ENCODE measurements around the gene SCARF2.
"Not testable (repeated sequence)": the region's sequence is repeated elsewhere in the genome, so short reads cannot be mapped to it uniquely, and the experiment has no call there.

The SCARF2 gene

GRCh38 chr22:20437613-20438426 is at the start of gene SCARF2:
SCARF2 (minus strand) TSS chr22:20437825; CDS start chr22:20437754, 71 bp downstream.
- in situ Hi-C loops (cut with HindIII; ENCODE audit: low sequenced_read_pairs), result no loop called here

GRCh38 chr22:20486229-20486628 is 48.6 kb upstream of the SCARF2 start:
- in situ Hi-C loops (cut with HindIII; ENCODE audit: low sequenced_read_pairs), result no loop called here

- in situ Hi-C loops (cut with HindIII; ENCODE audit: low sequenced_read_pairs), result no loop called here
Observed at GRCh38 chr22:20484948-20485683, 47.5 kb upstream of the SCARF2 start.

GRCh38 chr22:20483771-20484170 is 46.1 kb upstream of the SCARF2 start:
- in situ Hi-C loops (cut with HindIII; ENCODE audit: low sequenced_read_pairs), result no loop called here

DNA sequence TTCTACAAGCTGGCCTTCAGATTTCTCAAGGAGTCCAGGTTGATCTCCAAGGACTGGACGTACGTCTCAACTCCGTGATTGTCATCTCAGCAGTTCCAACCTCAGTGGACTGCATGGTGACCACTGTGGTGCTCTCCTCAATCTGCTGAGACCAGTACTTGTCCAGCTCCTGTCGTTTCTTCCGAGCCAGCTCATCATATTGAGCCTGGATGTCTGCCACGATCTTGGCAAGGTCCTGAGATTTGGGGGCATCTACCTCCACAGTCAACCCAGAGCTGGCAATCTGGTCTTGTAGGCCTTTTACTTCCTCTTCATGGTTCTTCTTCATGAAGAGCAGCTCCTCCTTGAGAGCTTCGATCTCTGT is 45.5 kb upstream of the SCARF2 start:
- in situ Hi-C loops (cut with HindIII; ENCODE audit: low sequenced_read_pairs), result not testable (repeated sequence)

GRCh38 chr22:20479612-20480196 is 42.1 kb upstream of the SCARF2 start:
- in situ Hi-C loops (cut with HindIII; ENCODE audit: low sequenced_read_pairs), result no loop called here

DNA sequence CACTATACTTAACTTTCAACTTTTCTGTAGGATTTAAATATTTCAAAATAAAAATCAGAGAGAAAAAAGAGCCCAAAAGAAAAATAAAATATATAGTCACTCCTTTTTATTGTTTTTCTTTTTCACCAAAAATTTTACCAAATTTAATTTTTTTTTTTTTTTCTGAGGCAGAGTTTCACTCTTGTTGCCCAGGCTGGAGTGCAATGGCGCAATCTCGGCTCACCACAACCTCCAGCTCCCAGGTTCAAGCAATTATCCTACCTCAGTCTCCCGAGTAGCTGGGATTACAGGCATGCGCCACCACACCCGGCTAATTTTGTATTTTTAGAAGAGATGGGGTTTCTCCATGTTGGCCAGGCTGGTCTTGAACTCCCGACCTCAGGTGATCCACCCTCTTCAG is 40.4 kb upstream of the SCARF2 start:
- in situ Hi-C loops (cut with HindIII; ENCODE audit: low sequenced_read_pairs), result not testable (repeated sequence)

DNA sequence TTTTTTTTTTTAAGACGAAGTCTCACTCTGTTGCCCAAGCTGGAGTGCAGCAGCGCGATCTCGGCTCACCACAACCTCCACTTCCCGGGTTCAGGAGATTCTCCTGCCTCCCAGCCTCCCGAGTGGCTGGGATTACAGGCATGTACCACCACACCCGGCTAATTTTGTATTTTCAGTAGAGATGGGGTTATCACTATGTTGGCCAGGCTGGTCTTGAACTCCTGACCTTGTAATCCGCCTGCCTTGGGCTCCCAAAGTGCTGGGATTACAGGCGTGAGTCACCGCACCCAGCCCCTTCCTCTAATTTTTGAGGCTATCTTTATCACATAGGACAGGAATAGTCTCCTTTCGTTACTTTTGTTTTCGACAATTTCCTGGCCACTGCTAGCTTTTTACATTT is 37.9 kb upstream of the SCARF2 start:
- in situ Hi-C loops (cut with HindIII; ENCODE audit: low sequenced_read_pairs), result not testable (repeated sequence)

GRCh38 chr22:20475115-20475436 is 37.5 kb upstream of the SCARF2 start:
- in situ Hi-C loops (cut with HindIII; ENCODE audit: low sequenced_read_pairs), result no loop called here

DNA sequence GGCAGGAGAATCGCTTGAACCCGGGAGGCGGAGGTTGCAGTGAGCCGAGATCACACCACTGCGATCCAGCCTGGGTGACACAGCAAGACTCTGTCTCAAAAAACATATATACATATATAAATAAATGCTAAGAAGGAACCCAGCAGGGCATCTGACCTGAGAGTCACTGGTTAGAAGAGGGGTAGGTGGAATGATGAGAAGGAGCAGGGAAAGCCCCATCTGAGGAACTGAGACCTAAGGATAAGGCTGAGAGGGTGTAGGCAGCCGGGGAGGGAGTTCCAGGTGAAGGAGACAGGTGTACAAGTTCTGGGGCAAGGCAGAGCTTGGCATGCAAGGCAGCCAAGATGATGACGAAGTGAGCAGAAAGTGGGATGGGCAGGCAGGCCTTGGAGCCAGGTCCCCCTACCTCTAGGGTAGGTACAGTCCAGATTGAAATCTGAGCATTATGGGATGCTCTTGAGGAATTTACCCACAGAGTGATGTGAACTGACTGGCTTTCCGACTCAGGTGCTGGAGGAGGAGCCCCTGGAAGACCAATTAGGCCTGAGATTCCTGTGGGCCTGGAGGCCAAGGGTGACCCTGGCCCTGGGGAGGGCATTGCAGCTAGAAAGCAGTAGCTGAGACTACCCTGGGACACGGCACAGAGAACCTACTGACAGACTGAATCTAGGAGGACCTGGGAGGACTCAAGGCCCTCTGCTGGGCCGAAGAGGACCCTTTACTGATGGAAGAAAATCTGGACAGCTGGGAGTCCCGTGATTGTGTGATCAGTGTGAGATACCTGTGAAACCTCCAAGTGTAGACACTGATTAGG is 35.2 kb upstream of the SCARF2 start:
- in situ Hi-C loops (cut with HindIII; ENCODE audit: low sequenced_read_pairs), result no loop called here

DNA sequence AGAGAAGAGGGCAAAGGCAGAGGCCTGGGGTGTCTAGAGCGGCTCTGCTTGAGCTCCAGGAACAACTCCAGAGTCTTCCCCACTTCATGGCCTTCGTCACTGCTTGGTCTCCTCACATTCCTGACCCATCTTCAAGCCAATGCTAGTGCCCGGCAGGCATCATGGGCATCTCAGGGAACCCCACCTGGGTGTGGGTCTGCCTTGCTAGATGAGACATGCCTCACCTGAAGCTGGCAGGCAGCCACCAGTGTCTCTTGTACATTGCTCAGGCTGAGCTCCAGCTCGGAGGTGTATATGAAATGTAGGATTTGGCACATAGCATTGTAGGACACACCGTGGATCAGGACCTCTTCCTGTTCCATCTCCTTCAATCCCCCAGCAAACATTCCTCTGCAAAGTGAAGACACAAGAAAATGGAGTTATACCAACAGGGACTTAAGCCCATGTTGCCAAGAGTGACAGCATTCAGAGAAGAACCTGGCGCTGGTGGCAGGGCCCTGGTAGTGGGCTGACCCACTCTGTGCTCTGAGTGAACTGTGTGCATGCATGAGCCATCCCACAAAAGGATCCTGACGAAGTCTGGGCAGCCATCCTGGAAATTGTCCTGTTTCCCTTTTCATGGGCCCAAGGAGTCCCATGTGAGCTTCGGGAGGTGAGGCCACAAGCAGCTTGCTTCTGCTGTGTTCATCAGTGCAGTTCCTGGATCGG is 33.7 kb upstream of the SCARF2 start:
- in situ Hi-C loops (cut with HindIII; ENCODE audit: low sequenced_read_pairs), result no loop called here

GRCh38 chr22:20470525-20470924 is 32.9 kb upstream of the SCARF2 start:
- in situ Hi-C loops (cut with HindIII; ENCODE audit: low sequenced_read_pairs), result not testable (repeated sequence)

DNA sequence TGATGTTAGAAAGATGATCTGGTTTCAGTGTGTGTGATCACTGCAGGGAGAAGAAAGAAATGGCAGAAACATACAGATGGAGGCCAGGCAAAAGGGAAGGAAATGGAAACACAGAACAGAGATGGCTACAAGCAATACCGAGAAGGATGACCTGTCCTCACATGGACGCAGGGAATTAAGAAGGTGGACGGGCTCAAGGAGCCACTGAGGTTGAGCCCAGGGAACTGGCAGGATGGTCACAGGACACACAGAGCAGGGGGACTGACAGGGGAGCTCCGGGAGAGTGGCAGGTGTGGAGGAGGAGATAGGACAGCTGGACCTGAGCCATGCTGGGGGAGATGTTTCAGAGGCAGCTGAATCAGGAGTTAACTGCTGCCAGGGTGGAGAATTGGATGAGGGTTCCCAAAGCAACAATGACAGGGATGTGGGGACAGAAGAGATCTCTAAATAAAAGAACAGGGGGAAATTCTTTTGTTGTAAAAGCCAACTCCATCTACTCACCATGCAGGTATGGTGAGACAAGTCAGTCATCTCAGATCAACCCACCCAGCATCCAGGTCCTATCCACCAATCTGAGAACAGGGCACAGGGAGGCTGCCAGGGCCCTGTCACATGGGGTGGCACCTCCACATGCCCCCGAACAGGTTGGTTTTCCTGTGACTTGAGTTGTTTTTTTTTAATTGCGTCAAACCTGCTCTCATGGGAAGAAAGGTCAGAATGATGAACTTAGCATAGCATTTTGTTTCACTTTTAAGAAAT is 31.7 kb upstream of the SCARF2 start:
- in situ Hi-C loops (cut with HindIII; ENCODE audit: low sequenced_read_pairs), result no loop called here

- in situ Hi-C loops (cut with HindIII; ENCODE audit: low sequenced_read_pairs), result no loop called here
Observed at GRCh38 chr22:20466659-20467379, 29.2 kb upstream of the SCARF2 start.

- in situ Hi-C loops (cut with HindIII; ENCODE audit: low sequenced_read_pairs), result no loop called here
Observed at GRCh38 chr22:20465759-20466077, 28.1 kb upstream of the SCARF2 start.

- in situ Hi-C loops (cut with HindIII; ENCODE audit: low sequenced_read_pairs), result no loop called here
Observed at GRCh38 chr22:20464912-20465758, 27.5 kb upstream of the SCARF2 start.

- in situ Hi-C loops (cut with HindIII; ENCODE audit: low sequenced_read_pairs), result no loop called here
Observed at GRCh38 chr22:20464096-20464614, 26.5 kb upstream of the SCARF2 start.

Data from DLD1 (cell line).